ENCODE data around the gene IFFO2.

The IFFO2 gene

GRCh38 chr1:18956193-18957135, at the start of gene IFFO2:
Gene IFFO2, minus strand, starts transcription at chr1:18956676. Its CDS starts 344 bp downstream, at chr1:18956332.
- TF ChIP-seq POLR2A (IDR thresholded peaks at IDR 0.05; ENCODE audit: low read depth, low read length): peak; percentile 76
- DNase-seq (ENCODE audit: insufficient read length, low spot score) (peak; percentile 94), FAIRE-seq (no peak)

GRCh38 chr1:19006000-19006399, 49.5 kb upstream of the IFFO2 start:
- FAIRE-seq: no peak
- DNase-seq (ENCODE audit: insufficient read length, low spot score): no peak
- no peak for TF ChIP-seq POLR2A (IDR thresholded peaks at IDR 0.05; ENCODE audit: low read depth, low read length)

GRCh38 chr1:19003371-19004290, 47.2 kb upstream of the IFFO2 start:
- FAIRE-seq: no peak

GRCh38 chr1:19000065-19000464, 43.6 kb upstream of the IFFO2 start:
- FAIRE-seq: no peak
- no peak for DNase-seq (ENCODE audit: insufficient read length, low spot score)
- no peak for TF ChIP-seq POLR2A (IDR thresholded peaks at IDR 0.05; ENCODE audit: low read depth, low read length)

More at GRCh38 chr1:19003371-19004290, 47.2 kb upstream of the IFFO2 start:
- no peak for TF ChIP-seq POLR2A (IDR thresholded peaks at IDR 0.05; ENCODE audit: low read depth, low read length)
- no peak for DNase-seq (ENCODE audit: insufficient read length, low spot score)

DNA sequence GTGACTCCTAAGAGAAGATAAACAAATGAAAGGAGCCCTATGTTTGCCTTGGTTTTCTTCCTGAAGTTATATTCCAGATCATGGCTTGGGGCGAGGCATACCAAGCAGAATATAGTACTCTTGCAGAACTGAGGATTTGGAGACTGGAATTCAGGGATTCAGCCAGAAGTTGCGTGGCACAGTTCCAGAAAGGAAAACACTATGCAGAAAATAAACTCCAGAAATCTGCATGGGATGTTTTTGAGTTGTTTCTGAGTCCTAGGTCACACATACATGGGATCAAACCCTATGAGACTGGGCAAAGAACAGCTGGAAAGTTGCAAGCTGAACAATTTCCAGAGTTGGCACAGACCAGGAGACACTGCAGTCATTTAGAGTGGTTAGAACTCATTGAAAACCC, 42.9 kb upstream of the IFFO2 start:
- no peak for TF ChIP-seq POLR2A (IDR thresholded peaks at IDR 0.05; ENCODE audit: low read depth, low read length)
- FAIRE-seq (no peak), DNase-seq (ENCODE audit: insufficient read length, low spot score) (no peak)

GRCh38 chr1:18998016-18998724, 41.7 kb upstream of the IFFO2 start:
- TF ChIP-seq POLR2A (IDR thresholded peaks at IDR 0.05; ENCODE audit: low read depth, low read length): no peak
- no peak for FAIRE-seq
- no peak for DNase-seq (ENCODE audit: insufficient read length, low spot score)

DNA sequence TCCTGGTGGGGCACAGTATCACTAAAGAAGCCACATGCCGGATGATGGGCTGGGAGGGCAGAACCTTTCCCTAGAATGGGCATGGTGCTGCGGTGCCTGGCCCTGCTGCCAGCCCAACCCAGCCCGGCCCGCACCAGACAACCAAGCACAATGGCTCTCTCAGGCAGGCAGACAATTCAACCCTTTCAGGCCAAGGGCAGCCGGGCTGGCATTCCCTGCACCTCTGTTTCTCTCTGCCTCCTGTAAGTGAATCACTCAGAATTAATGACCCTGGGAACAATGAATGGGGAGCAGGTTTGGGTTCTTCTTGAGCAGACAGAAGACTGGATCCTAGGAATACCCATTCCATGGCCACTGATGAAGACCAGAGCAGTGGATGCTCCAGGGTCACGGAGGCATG, 41.0 kb upstream of the IFFO2 start:
- TF ChIP-seq POLR2A (IDR thresholded peaks at IDR 0.05; ENCODE audit: low read depth, low read length): no peak
- no peak for DNase-seq (ENCODE audit: insufficient read length, low spot score)
- FAIRE-seq: no peak

DNA sequence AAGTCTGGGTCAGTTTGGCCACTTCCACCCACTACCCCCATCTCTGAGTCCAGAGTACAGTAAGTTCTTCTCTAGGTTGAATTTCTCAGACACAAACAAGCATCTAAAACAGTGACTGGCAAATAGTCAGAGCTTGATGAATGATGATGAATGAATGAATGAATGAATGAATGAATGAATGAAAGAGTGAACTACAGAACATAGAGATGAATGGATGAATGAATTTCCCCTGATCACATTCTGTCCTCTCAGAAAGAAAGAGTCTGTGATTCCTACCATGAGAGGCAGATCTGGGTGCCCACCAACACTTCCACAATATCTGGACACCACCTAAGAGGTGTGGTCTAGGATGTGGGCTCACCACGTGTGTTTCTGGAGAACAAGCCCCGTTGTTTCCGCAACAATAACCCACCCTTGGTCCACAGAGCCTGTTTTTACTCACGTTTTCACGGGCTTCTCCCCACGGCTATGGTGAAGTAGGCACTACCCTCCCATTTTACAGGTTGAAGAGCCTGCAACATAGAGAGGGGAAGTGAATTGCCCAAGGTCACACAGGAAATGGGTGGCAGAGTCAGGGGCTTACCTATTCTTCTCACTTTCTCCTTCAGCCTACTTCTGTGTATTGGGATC, 40.2 kb upstream of the IFFO2 start:
- no peak for TF ChIP-seq POLR2A (IDR thresholded peaks at IDR 0.05; ENCODE audit: low read depth, low read length)
- FAIRE-seq: no peak
- no peak for DNase-seq (ENCODE audit: insufficient read length, low spot score)

DNA sequence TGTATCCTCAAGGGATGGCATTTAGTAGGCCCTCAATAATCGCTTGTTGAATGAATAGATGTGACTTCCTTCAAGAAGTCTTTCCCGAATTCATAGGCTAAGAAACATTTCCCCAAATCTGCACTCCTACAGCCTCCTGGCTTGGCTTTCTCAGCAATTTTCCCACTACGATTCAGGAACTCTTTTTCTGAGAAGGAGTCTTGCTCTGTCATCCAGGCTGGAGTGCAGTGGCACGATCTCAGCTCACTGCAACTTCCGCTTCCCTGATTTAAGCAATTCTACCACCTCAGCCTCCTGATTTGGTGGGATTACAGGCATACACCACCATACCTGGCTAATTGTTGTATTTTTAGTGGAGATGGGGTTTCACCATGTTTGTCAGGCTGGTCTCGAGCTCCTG, 37.9 kb upstream of the IFFO2 start:
- FAIRE-seq: no peak

DNA sequence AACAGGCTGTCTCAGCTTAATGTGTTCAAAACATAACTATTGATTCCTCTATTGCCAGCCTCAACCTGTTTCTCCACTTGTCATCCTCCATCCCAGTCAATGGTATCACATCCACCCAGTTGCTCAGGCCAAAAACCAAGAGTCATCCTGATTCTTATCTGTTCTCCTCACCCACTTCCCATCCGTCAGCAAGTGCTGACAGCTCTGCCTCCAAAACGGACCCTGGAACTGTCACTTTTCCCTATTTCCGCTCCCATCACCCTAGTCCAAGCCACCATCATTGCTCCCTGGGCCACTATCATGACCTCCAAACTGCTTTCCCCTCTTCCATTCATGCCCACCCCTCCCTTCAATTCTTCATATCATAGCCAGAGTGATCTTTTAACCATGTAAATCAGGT, 36.2 kb upstream of the IFFO2 start:
- FAIRE-seq (no peak), DNase-seq (ENCODE audit: insufficient read length, low spot score) (no peak)
- TF ChIP-seq POLR2A (IDR thresholded peaks at IDR 0.05; ENCODE audit: low read depth, low read length): no peak

More for the DNA sequence above, 37.9 kb upstream of the IFFO2 start:
- no peak for DNase-seq (ENCODE audit: insufficient read length, low spot score)
- TF ChIP-seq POLR2A (IDR thresholded peaks at IDR 0.05; ENCODE audit: low read depth, low read length): no peak

DNA sequence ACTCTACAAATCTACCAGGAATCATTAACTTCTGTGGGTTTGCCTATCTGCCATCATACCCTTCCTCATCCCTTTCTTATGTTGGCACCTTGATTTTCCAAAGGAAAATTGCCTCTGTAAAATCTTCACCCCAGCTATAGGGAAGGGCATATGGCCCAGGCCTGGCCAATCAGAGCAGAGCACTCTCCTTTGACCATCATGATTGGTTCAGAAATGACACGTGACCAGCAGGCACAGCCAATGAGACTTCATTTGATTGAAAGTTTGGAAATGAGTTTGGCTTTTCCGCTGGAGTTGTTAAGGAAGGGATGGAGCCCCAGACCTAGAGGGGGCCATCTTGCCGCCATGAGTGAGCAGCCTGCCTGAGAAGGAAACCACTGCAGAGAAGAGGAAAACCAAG, 35.1 kb upstream of the IFFO2 start:
- no peak for DNase-seq (ENCODE audit: insufficient read length, low spot score)
- FAIRE-seq: no peak
- TF ChIP-seq POLR2A (IDR thresholded peaks at IDR 0.05; ENCODE audit: low read depth, low read length): no peak

- FAIRE-seq (no peak), DNase-seq (ENCODE audit: insufficient read length, low spot score) (no peak)
- TF ChIP-seq POLR2A (IDR thresholded peaks at IDR 0.05; ENCODE audit: low read depth, low read length): no peak
These were observed 33.4 kb upstream of the IFFO2 start for GRCh38 chr1:18989896-18990295.

DNA sequence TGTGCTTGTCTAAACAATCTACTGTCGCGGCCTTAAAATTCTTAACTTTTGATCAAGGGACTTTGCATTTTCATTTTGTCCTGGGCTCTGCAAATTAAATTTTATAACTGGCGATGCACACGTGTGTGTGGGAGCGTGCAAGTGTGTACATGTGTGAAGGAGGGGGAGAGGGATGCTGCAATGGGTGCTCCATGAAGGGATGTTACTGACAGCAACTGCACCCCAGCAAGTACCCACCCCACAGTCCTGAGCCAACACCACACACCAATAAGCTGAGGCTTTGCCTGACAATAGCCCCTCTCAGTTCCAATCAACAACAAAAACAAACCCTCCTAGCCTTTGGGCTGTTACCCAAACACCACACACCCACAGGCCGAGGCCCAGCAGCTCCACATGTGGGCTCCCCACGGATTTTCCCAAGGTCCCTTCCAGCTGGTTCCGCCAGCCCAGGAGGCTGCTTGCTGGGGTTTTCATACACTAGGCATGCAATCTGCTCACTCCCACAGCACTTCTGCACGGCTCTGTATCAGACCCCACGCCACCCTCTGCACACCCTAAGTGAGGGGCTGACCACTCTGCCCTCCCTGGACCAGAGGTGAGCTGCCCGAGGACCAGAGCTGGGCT, 32.8 kb upstream of the IFFO2 start:
- FAIRE-seq (no peak), DNase-seq (ENCODE audit: insufficient read length, low spot score) (no peak)
- no peak for TF ChIP-seq POLR2A (IDR thresholded peaks at IDR 0.05; ENCODE audit: low read depth, low read length)

Measured in H54 (cell line).